Nephron progenitor cell (in vitro differentiated cells): ENCODE measurements around the gene ACTG1.

Experiments
- DNase-seq: peaks from one replicate; pipeline ENCODE4 v3.0.0; 2021
- H3K27ac Mint-ChIP-seq: 2 replicates; pipeline ENCODE4 v1.8.0; 2021; ENCODE audit warnings: mild to moderate bottlenecking, moderate library complexity, mixed read lengths
- H3K27me3 Mint-ChIP-seq: 2 replicates; pipeline ENCODE4 v1.8.0; 2021; ENCODE audit warnings: mild to moderate bottlenecking, low read depth, mixed read lengths; ENCODE audit not compliant: poor library complexity
- H3K36me3 Mint-ChIP-seq: 2 replicates; pipeline ENCODE4 v1.8.0; 2021; ENCODE audit warnings: low read depth, mixed read lengths
- H3K4me1 Mint-ChIP-seq: 2 replicates; pipeline ENCODE4 v1.8.0; 2021; ENCODE audit warnings: mixed read lengths
- H3K4me3 Mint-ChIP-seq: 2 replicates; pipeline ENCODE4 v1.8.0; 2021; ENCODE audit warnings: mild to moderate bottlenecking, moderate library complexity, mixed read lengths
- H3K9me3 Mint-ChIP-seq: 2 replicates; pipeline ENCODE4 v1.8.0; 2021; ENCODE audit warnings: mild to moderate bottlenecking, moderate library complexity, mixed read lengths
- TF ChIP-seq, protein P1 (sequence below): fragments of 200-600 bp; sonication (generic); IDR thresholded peaks from 2 replicates; pipeline ENCODE4 v1.5.0; 2021; ENCODE audit warnings: antibody characterized with exemption

The ACTG1 gene

GRCh38 chr17:81519284-81520020 is 6.9 kb upstream of the ACTG1 start:
- peak overlapping the region; percentile 34 for H3K4me3 Mint-ChIP-seq
- TF ChIP-seq, protein P1, sequence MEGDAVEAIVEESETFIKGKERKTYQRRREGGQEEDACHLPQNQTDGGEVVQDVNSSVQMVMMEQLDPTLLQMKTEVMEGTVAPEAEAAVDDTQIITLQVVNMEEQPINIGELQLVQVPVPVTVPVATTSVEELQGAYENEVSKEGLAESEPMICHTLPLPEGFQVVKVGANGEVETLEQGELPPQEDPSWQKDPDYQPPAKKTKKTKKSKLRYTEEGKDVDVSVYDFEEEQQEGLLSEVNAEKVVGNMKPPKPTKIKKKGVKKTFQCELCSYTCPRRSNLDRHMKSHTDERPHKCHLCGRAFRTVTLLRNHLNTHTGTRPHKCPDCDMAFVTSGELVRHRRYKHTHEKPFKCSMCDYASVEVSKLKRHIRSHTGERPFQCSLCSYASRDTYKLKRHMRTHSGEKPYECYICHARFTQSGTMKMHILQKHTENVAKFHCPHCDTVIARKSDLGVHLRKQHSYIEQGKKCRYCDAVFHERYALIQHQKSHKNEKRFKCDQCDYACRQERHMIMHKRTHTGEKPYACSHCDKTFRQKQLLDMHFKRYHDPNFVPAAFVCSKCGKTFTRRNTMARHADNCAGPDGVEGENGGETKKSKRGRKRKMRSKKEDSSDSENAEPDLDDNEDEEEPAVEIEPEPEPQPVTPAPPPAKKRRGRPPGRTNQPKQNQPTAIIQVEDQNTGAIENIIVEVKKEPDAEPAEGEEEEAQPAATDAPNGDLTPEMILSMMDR: peak; percentile 37
- H3K36me3 Mint-ChIP-seq: no peaks in the 10 kb centered on the region
- H3K27me3 Mint-ChIP-seq: peaks cover 41% of the 10 kb centered on the region
- no peak overlapping the region for H3K27ac Mint-ChIP-seq
- H3K4me1 Mint-ChIP-seq: peaks cover 60% of the 10 kb centered on the region
- DNase-seq: peak; percentile 56
- H3K9me3 Mint-ChIP-seq: no peaks in the 10 kb centered on the region

GRCh38 chr17:81518785-81519283 is 6.2 kb upstream of the ACTG1 start:
- peaks cover 41% of the 10 kb centered on the region for H3K27me3 Mint-ChIP-seq
- H3K9me3 Mint-ChIP-seq: no peaks in the 10 kb centered on the region
- peaks cover 60% of the 10 kb centered on the region for H3K4me1 Mint-ChIP-seq
- TF ChIP-seq, protein P1: no peak
- H3K36me3 Mint-ChIP-seq: no peaks in the 10 kb centered on the region
- H3K4me3 Mint-ChIP-seq: peak overlapping the region; percentile 47
- H3K27ac Mint-ChIP-seq: no peak overlapping the region
- peak; percentile 43 for DNase-seq

GRCh38 chr17:81518113-81518784 is 5.7 kb upstream of the ACTG1 start:
- no peaks in the 10 kb centered on the region for H3K36me3 Mint-ChIP-seq
- H3K27me3 Mint-ChIP-seq: peaks cover 41% of the 10 kb centered on the region
- peaks cover 54% of the 10 kb centered on the region for H3K4me1 Mint-ChIP-seq
- H3K9me3 Mint-ChIP-seq: no peaks in the 10 kb centered on the region
- TF ChIP-seq, protein P1: no peak
- H3K4me3 Mint-ChIP-seq: peak overlapping the region; percentile 47
- DNase-seq: peak; percentile 59
- H3K27ac Mint-ChIP-seq: no peak overlapping the region

DNA sequence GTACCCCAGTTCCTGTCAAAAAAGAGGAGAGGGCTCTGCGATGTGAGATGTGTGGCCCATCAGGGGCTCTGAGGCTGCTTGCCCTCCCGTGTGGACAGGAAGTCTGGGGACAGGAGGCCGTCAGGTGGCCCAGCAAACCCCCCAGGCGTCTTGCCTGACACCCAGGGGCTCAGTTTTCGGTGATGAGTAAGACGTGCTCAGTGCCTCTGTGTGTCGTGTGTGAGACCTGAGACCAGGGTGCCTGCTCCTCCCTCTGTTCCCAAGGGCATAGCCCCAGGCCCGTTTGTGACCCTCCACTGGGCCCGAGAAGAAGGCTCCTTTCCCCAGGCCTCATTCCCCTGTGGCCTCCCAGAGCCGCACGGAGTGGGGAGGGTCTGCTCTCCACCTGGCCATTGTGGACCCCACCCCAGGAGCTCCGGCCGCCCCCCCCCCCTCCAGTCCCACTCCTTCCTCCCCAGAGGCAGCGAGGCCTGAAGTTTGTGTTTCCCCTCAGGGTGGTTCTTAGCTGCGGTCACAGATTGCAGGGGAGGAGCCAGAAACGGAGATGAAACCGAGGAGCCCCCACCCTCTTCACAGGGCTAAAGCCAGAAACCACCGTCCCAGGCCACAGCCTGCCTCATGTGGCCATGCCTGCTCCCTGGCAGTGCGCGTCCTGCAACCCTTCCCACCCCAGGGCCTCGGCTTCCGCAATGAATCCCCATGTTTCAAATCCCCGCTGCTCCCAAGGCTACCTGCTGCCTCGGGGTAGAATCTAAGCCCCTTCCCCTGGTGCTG is 4.9 kb upstream of the ACTG1 start:
- Mint-ChIP-seq H3K4me1 (peaks cover 47% of the 10 kb centered on the region), H3K9me3 (no peaks in the 10 kb centered on the region), H3K4me3 (peak overlapping the region; percentile 47), H3K27ac (no peak overlapping the region), H3K36me3 (no peaks in the 10 kb centered on the region), H3K27me3 (peaks cover 36% of the 10 kb centered on the region)
- TF ChIP-seq, protein P1: no peak
- peak; percentile 36 for DNase-seq

- Mint-ChIP-seq H3K9me3 (no peaks in the 10 kb centered on the region), H3K27ac (no peak overlapping the region), H3K36me3 (peaks cover under 1% of the 10 kb centered on the region), H3K4me1 (peaks cover 43% of the 10 kb centered on the region), H3K27me3 (peaks cover 33% of the 10 kb centered on the region), H3K4me3 (peak overlapping the region; percentile 84)
- TF ChIP-seq, protein P1: no peak
- DNase-seq: no peak
These were observed 4.4 kb upstream of the ACTG1 start for GRCh38 chr17:81517009-81517338.
